HepG2 (cell line): ENCODE measurements around the gene ROBO2. TPM values are rescaled to one million over a fixed set of nuclear protein-coding genes. Genes with fewer than 3 reads are reported as not detected.

Source experiments
- AGO2 ChIP-seq: fragments of 200-400 bp; formaldehyde crosslinking; optimal IDR thresholded peaks from 2 replicates; pipeline ENCODE3; 2017; ENCODE audit warnings: mild to moderate bottlenecking, low read depth, low read length, moderate library complexity
- ATF3 ChIP-seq: sonication (generic); formaldehyde crosslinking; IDR thresholded peaks from 2 replicates; pipeline ENCODE4 v1.4.0; 2020; ENCODE audit warnings: missing genetic modification reagents
- GRHL1 ChIP-seq: sonication (generic); formaldehyde crosslinking; conservative IDR thresholded peaks from 2 replicates; pipeline ENCODE4 v1.8.0; 2022; ENCODE audit warnings: missing genetic modification reagents
- HDAC6 ChIP-seq: fragments of 200-600 bp; sonication (generic); IDR thresholded peaks from 2 replicates; pipeline ENCODE4 v1.7.0; 2017; ENCODE audit warnings: mild to moderate bottlenecking, antibody characterized with exemption, low read length, low read depth
- LRRFIP1 ChIP-seq: sonication (generic); formaldehyde crosslinking; conservative IDR thresholded peaks from 2 replicates; pipeline ENCODE4 v1.4.0; 2020; ENCODE audit warnings: missing genetic modification reagents
- RBFOX2 ChIP-seq: fragments of 200-400 bp; formaldehyde crosslinking; IDR thresholded peaks from 2 replicates; pipeline ENCODE4 v1.6.1; 2017; ENCODE audit warnings: low read depth, mild to moderate bottlenecking, low read length
- SOX5 ChIP-seq: IDR thresholded peaks from 2 replicates; pipeline ENCODE4 v1.6.1; 2016; ENCODE audit warnings: borderline replicate concordance
- SP5 ChIP-seq: IDR thresholded peaks from 2 replicates; pipeline ENCODE4 v1.6.1; 2016; ENCODE audit warnings: low read depth, borderline replicate concordance
- ZHX2 ChIP-seq, 2 experiments: sonication (generic) in 1 of 2; formaldehyde crosslinking in 1 of 2; IDR thresholded peaks; 2 replicates each; pipeline versions ENCODE4 v1.6.1 to v1.9.0; 2014 to 2022; ENCODE audit warnings: antibody characterized with exemption in 1 of 2, borderline replicate concordance in 1 of 2, inconsistent platforms in 1 of 2, low read depth in 1 of 2, missing genetic modification reagents in 1 of 2
- ZNF446 ChIP-seq: sonication (generic); formaldehyde crosslinking; IDR thresholded peaks from 2 replicates; pipeline ENCODE4 v1.5.0; 2020; ENCODE audit warnings: mild to moderate bottlenecking, missing genetic modification reagents
- polyA plus RNA-seq, 8 experiments: library from polyadenylated mRNA; depleted of rRNA in 3 of 8; stranded (reverse) in 7 of 8; unstranded in 1 of 8; fragments of >200 nt; fragmentation: Illumina TruSeq in 4 of 8; extraction: Trizol in 4 of 8; gene quantifications; 2 replicates each; pipeline versions ENCODE4 v1.2.1 to v1.2.3, GENCODE V29; 2011 to 2016; ENCODE audit warnings: low read depth in 4 of 8, missing spikeins in 1 of 8, mixed read lengths in 1 of 8; ENCODE audit not compliant: insufficient read depth in 1 of 8
- total RNA-seq, 5 experiments: library from RNA; depleted of rRNA; stranded (reverse); fragments of >200 nt; fragmentation: Illumina TruSeq; extraction: Trizol; gene quantifications; 2 replicates each; pipeline ENCODE4 v1.2.3, GENCODE V29; 2016; ENCODE audit warnings: low read depth in 1 of 5
- TF ChIP-seq, protein P1 (sequence below): sonication (generic); formaldehyde crosslinking; IDR thresholded peaks from 2 replicates; pipeline ENCODE4 v1.5.1; 2020; ENCODE audit warnings: mild to moderate bottlenecking, missing genetic modification reagents, borderline replicate concordance

ROBO2 gene
- total and polyA plus RNA-seq, 2 of the 13 experiments (the other 11 are each of a cell fraction or from before 2014, with no cell fraction given) = not detected

GRCh38 chr3:77321646-77322045 lies 281.7 kb downstream of the ROBO2 start (continued):
- TF ChIP-seq, protein P1, sequence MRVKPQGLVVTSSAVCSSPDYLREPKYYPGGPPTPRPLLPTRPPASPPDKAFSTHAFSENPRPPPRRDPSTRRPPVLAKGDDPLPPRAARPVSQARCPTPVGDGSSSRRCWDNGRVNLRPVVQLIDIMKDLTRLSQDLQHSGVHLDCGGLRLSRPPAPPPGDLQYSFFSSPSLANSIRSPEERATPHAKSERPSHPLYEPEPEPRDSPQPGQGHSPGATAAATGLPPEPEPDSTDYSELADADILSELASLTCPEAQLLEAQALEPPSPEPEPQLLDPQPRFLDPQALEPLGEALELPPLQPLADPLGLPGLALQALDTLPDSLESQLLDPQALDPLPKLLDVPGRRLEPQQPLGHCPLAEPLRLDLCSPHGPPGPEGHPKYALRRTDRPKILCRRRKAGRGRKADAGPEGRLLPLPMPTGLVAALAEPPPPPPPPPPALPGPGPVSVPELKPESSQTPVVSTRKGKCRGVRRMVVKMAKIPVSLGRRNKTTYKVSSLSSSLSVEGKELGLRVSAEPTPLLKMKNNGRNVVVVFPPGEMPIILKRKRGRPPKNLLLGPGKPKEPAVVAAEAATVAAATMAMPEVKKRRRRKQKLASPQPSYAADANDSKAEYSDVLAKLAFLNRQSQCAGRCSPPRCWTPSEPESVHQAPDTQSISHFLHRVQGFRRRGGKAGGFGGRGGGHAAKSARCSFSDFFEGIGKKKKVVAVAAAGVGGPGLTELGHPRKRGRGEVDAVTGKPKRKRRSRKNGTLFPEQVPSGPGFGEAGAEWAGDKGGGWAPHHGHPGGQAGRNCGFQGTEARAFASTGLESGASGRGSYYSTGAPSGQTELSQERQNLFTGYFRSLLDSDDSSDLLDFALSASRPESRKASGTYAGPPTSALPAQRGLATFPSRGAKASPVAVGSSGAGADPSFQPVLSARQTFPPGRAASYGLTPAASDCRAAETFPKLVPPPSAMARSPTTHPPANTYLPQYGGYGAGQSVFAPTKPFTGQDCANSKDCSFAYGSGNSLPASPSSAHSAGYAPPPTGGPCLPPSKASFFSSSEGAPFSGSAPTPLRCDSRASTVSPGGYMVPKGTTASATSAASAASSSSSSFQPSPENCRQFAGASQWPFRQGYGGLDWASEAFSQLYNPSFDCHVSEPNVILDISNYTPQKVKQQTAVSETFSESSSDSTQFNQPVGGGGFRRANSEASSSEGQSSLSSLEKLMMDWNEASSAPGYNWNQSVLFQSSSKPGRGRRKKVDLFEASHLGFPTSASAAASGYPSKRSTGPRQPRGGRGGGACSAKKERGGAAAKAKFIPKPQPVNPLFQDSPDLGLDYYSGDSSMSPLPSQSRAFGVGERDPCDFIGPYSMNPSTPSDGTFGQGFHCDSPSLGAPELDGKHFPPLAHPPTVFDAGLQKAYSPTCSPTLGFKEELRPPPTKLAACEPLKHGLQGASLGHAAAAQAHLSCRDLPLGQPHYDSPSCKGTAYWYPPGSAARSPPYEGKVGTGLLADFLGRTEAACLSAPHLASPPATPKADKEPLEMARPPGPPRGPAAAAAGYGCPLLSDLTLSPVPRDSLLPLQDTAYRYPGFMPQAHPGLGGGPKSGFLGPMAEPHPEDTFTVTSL (CRISPR knock-in tag) = 0 out of 2 replicates have a peak, but pooled peaks have one; percentile 31
- TF ChIP-seq AGO2 = no peak
- TF ChIP-seq ZHX2 (IDR thresholded peaks at IDR 0.05; ENCODE audit: low read depth) = no peak
- TF ChIP-seq ZHX2 (CRISPR knock-in tag; IDR thresholded peaks at IDR 0.05; ENCODE audit: borderline replicate concordance) = no peak
- no peak for TF ChIP-seq GRHL1 (CRISPR knock-in tag)
- TF ChIP-seq HDAC6 = no peak
- TF ChIP-seq ATF3 (CRISPR knock-in tag) = 0 out of 2 replicates have a peak, but pooled peaks have one; percentile 29
- no peak for TF ChIP-seq ZNF446 (CRISPR knock-in tag)
- TF ChIP-seq RBFOX2 = no peak
- TF ChIP-seq SP5 (CRISPR knock-in tag) = no peak
- peak; percentile 90 for TF ChIP-seq SOX5 (CRISPR knock-in tag)
- TF ChIP-seq LRRFIP1 (CRISPR knock-in tag) = no peak
